HG03457 (cell line): Measurements from ENCODE around the gene CEND1.
"Not testable (repeated sequence)": the region's sequence is repeated elsewhere in the genome, so short reads cannot be mapped to it uniquely, and the experiment has no call there.

Source experiments
- ATAC-seq: cut with Tn5 transposase; IDR thresholded peaks from one replicate; pipeline ENCODE4 v1.9.1; 2021; ENCODE audit warnings: moderate number of reproducible peaks; ENCODE audit not compliant: unreplicated experiment

CEND1 gene

GRCh38 chr11:765025-765801 is 24.7 kb downstream of the CEND1 start:
- ATAC-seq, result no peak

- no peak for ATAC-seq
Measured at GRCh38 chr11:764322-765024, 25.4 kb downstream of the CEND1 start.

GRCh38 chr11:763549-764321 is 26.2 kb downstream of the CEND1 start:
- ATAC-seq, result no peak

- ATAC-seq, result no peak
Measured at GRCh38 chr11:763073-763463, 26.8 kb downstream of the CEND1 start.

- ATAC-seq, result no peak
Measured at GRCh38 chr11:762421-763072, 27.3 kb downstream of the CEND1 start.

- ATAC-seq, result no peak
Measured at GRCh38 chr11:761526-762108, 28.3 kb downstream of the CEND1 start.

GRCh38 chr11:760236-760635 is 29.7 kb downstream of the CEND1 start:
- no peak for ATAC-seq

- no peak for ATAC-seq
Measured at GRCh38 chr11:749731-750130, 40.2 kb downstream of the CEND1 start.

GRCh38 chr11:748007-748359 is 41.9 kb downstream of the CEND1 start:
- ATAC-seq, result no peak

- ATAC-seq, result no peak
Measured at GRCh38 chr11:747158-748006, 42.5 kb downstream of the CEND1 start, which contains the start of gene TALDO1. Gene TALDO1, plus strand, starts transcription at chr11:747464. Its CDS starts 18 bp downstream, at chr11:747482.

- no peak for ATAC-seq
Measured at GRCh38 chr11:746289-747157, 43.4 kb downstream of the CEND1 start.

GRCh38 chr11:745428-745827 is 44.5 kb downstream of the CEND1 start:
- ATAC-seq, result no peak

GRCh38 chr11:742571-743201 is 47.2 kb downstream of the CEND1 start:
- ATAC-seq, result no peak

GRCh38 chr11:742156-742546 is 47.7 kb downstream of the CEND1 start:
- ATAC-seq, result no peak

- ATAC-seq, result not testable (repeated sequence)
Measured at GRCh38 chr11:737899-738298, 52.0 kb downstream of the CEND1 start.

GRCh38 chr11:737366-737765 is 52.5 kb downstream of the CEND1 start:
- no peak for ATAC-seq
